Loucy (cell line): ENCODE results near the gene ALG14.

Source experiments
- H2AFZ ChIP-seq: fragments of 200-600 bp; sonication (generic); 2 replicates; pipeline ENCODE4 v1.6.0; 2016; ENCODE audit warnings: antibody characterized with exemption, mild to moderate bottlenecking, low read length, moderate library complexity
- H3F3A ChIP-seq: fragments of 200-600 bp; 2 replicates; pipeline ENCODE4 v1.6.0; 2016; ENCODE audit warnings: antibody characterized with exemption, low read depth, mild to moderate bottlenecking
- H3K27me3 ChIP-seq: fragments of 200-600 bp; sonication (generic); 2 replicates; pipeline ENCODE4 v1.6.1; 2014; ENCODE audit warnings: low read length, mild to moderate bottlenecking; ENCODE audit not compliant: insufficient read depth, poor library complexity, severe bottlenecking
- H3K36me3 ChIP-seq: fragments of 200-600 bp; sonication (generic); 2 replicates; pipeline ENCODE4 v1.6.1; 2016; ENCODE audit warnings: low read length; ENCODE audit not compliant: insufficient read depth
- H3K4me1 ChIP-seq: fragments of 200-600 bp; sonication (generic); 2 replicates; pipeline ENCODE4 v1.5.1; 2014; ENCODE audit warnings: low read length, mild to moderate bottlenecking; ENCODE audit not compliant: insufficient read depth, poor library complexity, severe bottlenecking
- H3K4me2 ChIP-seq: fragments of 200-600 bp; sonication (generic); 2 replicates; pipeline ENCODE4 v1.6.0; 2014; ENCODE audit warnings: antibody characterized with exemption, low read length, low read depth, mild to moderate bottlenecking; ENCODE audit not compliant: poor library complexity, severe bottlenecking
- H3K4me3 ChIP-seq: fragments of 200-600 bp; sonication (generic); 2 replicates; pipeline ENCODE4 v1.5.1; 2014; ENCODE audit warnings: low read length, mild to moderate bottlenecking, mixed read lengths; ENCODE audit not compliant: poor library complexity, severe bottlenecking
- H3K79me2 ChIP-seq: fragments of 200-600 bp; sonication (generic); 2 replicates; pipeline ENCODE4 v1.6.1; 2014; ENCODE audit warnings: low read length; ENCODE audit not compliant: insufficient read depth
- H3K9ac ChIP-seq: fragments of 200-600 bp; sonication (generic); 2 replicates; pipeline ENCODE4 v1.6.0; 2014; ENCODE audit warnings: mild to moderate bottlenecking, low read depth, low read length, moderate library complexity; ENCODE audit not compliant: poor library complexity, severe bottlenecking
- H3K9me2 ChIP-seq: fragments of 200-600 bp; sonication (generic); replicated peaks from 2 replicates; pipeline ENCODE4 v1.6.1; 2016; ENCODE audit warnings: low read depth, low read length, mixed read lengths
- H3K9me3 ChIP-seq: fragments of 200-600 bp; sonication (generic); 2 replicates; pipeline ENCODE4 v1.6.1; 2014; ENCODE audit warnings: mild to moderate bottlenecking, antibody characterized with exemption, low read length, low read depth; ENCODE audit not compliant: insufficient read depth
- H4K20me1 ChIP-seq: fragments of 200-600 bp; sonication (generic); 2 replicates; pipeline ENCODE4 v1.6.0; 2014; ENCODE audit warnings: antibody characterized with exemption, low read length, mild to moderate bottlenecking; ENCODE audit not compliant: insufficient read depth, poor library complexity, severe bottlenecking
- EZH2phosphoT487 ChIP-seq: fragments of 200-600 bp; IDR thresholded peaks from 2 replicates; pipeline ENCODE4 v1.6.1; 2018; ENCODE audit warnings: antibody characterized with exemption, mild to moderate bottlenecking, moderate library complexity, borderline replicate concordance
- TF ChIP-seq, protein P1 (sequence below): fragments of 200-600 bp; sonication (generic); conservative IDR thresholded peaks from 2 replicates; pipeline ENCODE4 v1.5.1; 2014; ENCODE audit warnings: mild to moderate bottlenecking, antibody characterized with exemption, low read length

ALG14 gene

DNA sequence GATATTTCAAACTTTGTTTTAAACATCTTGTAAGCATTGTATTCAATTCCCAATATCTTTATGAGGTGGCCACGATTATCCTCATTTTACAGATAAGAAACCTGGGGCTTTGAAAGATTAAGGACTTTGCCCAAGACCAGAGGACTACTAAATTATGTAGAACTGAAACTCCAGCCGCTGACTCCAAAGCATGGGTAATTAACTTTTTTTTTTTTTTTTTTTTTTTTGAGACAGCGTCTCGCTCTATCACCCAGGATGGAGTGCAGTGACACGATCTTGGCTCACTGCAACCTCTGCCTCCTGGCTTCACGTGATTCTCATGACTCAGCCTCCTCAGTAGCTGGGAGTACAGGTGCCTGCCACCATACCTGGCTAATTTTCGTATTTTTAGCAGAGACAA lies 68.7 kb downstream of the ALG14 start:
- no peak overlapping the region for H3K4me3 ChIP-seq
- no peak overlapping the region for H3K4me2 ChIP-seq
- H3K27me3 ChIP-seq: no peaks in the 10 kb centered on the region
- TF ChIP-seq, protein P1, sequence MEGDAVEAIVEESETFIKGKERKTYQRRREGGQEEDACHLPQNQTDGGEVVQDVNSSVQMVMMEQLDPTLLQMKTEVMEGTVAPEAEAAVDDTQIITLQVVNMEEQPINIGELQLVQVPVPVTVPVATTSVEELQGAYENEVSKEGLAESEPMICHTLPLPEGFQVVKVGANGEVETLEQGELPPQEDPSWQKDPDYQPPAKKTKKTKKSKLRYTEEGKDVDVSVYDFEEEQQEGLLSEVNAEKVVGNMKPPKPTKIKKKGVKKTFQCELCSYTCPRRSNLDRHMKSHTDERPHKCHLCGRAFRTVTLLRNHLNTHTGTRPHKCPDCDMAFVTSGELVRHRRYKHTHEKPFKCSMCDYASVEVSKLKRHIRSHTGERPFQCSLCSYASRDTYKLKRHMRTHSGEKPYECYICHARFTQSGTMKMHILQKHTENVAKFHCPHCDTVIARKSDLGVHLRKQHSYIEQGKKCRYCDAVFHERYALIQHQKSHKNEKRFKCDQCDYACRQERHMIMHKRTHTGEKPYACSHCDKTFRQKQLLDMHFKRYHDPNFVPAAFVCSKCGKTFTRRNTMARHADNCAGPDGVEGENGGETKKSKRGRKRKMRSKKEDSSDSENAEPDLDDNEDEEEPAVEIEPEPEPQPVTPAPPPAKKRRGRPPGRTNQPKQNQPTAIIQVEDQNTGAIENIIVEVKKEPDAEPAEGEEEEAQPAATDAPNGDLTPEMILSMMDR: no peak
- no peak for TF ChIP-seq EZH2phosphoT487
- peaks cover 18% of the 10 kb centered on the region for H3K4me1 ChIP-seq
- no peaks in the 10 kb centered on the region for H3F3A ChIP-seq
- no peak overlapping the region for H3K9ac ChIP-seq
- no peaks in the 10 kb centered on the region for H3K9me2 ChIP-seq
- H4K20me1 ChIP-seq: no peaks in the 10 kb centered on the region
- H2AFZ ChIP-seq: no peak overlapping the region
- no peaks in the 10 kb centered on the region for H3K9me3 ChIP-seq
- H3K79me2 ChIP-seq: no peaks in the 10 kb centered on the region
- no peaks in the 10 kb centered on the region for H3K36me3 ChIP-seq

DNA sequence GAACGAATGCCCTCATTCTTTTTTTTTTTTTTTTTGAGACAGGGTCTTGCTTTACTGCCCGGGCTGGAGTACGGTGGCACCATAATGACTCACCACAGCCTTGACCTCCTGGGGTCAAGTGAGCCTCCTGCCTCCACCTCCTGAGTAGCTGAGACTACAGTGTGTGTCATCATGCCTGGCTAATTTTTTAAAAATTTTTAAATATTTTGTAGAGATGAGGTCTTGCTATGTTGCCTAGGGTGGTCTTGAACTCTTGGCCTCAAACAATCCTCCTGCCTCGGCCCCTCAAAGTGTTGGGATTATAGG lies 69.4 kb downstream of the ALG14 start:
- H3K79me2 ChIP-seq: no peaks in the 10 kb centered on the region
- no peak overlapping the region for H3K4me3 ChIP-seq
- H3K9me2 ChIP-seq: no peaks in the 10 kb centered on the region
- peaks cover 18% of the 10 kb centered on the region for H3K4me1 ChIP-seq
- no peaks in the 10 kb centered on the region for H3K36me3 ChIP-seq
- H3K27me3 ChIP-seq: no peaks in the 10 kb centered on the region
- H3K4me2 ChIP-seq: no peak overlapping the region
- H2AFZ ChIP-seq: no peak overlapping the region
- TF ChIP-seq EZH2phosphoT487: no peak
- TF ChIP-seq, protein P1: no peak
- H3F3A ChIP-seq: no peaks in the 10 kb centered on the region
- H3K9me3 ChIP-seq: no peaks in the 10 kb centered on the region
- H3K9ac ChIP-seq: no peak overlapping the region
- H4K20me1 ChIP-seq: no peaks in the 10 kb centered on the region

DNA sequence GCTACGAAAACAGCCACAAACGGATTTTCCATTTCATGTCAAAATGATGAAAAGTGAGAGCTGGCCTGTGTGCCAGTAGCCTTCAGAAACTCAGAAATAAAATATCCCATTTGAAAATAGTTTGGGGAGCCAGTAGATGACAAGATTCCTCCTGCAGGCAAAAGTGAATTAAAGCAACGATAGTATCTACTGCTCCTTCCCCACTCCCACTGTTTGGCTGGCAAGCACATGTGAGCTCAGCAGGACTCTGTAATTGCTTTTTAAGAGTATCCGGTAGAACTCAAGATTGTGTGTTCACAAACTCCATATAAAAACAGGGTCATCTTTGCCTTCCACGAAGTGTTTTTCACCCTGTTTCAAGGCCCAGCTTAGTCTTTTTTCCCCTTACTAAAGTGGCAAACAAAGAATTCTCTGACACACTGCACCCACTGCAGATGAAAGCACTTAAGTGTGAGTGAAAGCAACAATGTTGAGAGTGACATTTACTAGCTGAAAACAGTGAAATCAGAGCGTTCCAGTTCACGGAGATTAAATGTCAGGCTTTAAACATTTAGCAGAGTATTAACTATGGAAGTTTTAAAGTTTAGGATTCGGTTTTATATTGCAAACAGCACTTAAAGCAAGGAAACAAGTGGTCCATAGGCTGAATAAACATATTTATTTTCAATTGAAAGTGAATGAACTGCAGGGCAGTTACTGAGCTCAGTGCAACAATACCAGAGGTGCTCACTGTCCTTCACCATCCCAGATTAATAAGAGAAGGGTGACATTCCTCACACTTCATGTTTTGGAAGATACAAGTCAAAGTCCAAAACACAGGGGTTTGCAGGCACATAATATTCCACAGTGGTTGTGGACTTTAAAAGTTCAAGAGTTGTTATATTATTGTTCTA lies 70.0 kb downstream of the ALG14 start:
- Histone ChIP-seq H3K4me2 (no peak overlapping the region), H3F3A (no peaks in the 10 kb centered on the region), H3K4me1 (peaks cover 18% of the 10 kb centered on the region), H2AFZ (no peak overlapping the region), H3K79me2 (no peaks in the 10 kb centered on the region), H3K9me3 (no peaks in the 10 kb centered on the region), H3K9me2 (no peaks in the 10 kb centered on the region), H3K36me3 (no peaks in the 10 kb centered on the region), H3K4me3 (no peak overlapping the region), H3K9ac (no peak overlapping the region), H4K20me1 (no peaks in the 10 kb centered on the region), H3K27me3 (no peaks in the 10 kb centered on the region)
- TF ChIP-seq, protein P1: no peak
- no peak for TF ChIP-seq EZH2phosphoT487
